ENCODE measurements around the gene CMTM1. TPM values are rescaled to one million over a fixed set of nuclear protein-coding genes. Genes with fewer than 3 reads are reported as not detected.

Gene CMTM1
- total RNA-seq, 1 donor from 2014 or later: 6.3 TPM

DNA sequence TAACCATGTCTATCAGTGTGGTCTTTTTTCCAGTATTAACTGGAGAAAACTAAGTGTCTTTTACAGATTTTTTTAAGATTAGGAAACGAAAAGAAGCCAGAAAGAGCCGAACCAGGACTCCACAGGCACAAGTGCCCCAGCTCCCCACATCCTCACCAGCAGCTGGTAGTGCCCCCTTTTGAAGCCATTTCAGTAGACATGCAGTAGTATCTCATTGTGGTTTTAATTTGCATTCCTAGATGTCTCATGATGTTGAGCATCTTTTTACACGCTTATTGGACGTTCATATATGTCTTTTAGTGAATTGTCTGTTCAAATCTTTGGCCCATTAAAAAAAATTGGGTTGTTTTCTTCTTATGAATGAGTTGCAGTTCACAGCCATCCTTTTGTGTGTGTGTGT, 33.5 kb downstream of the CMTM1 start:
- H3K27ac Mint-ChIP-seq (ENCODE audit: unreplicated experiment): no peak overlapping the region
- no peak for DNase-seq (ENCODE audit: low spot score)
- H3K9me3 Mint-ChIP-seq (ENCODE audit: low read depth): no peaks in the 10 kb centered on the region
- no peaks in the 10 kb centered on the region for H3K36me3 Mint-ChIP-seq (ENCODE audit: low read depth)
- H3K4me1 Mint-ChIP-seq (ENCODE audit: low read depth): peaks cover 7% of the 10 kb centered on the region
- H3K4me3 Mint-ChIP-seq (ENCODE audit: unreplicated experiment): no peak overlapping the region
- no peaks in the 10 kb centered on the region for H3K27me3 Mint-ChIP-seq (ENCODE audit: low read depth)
- TF ChIP-seq, protein P1, sequence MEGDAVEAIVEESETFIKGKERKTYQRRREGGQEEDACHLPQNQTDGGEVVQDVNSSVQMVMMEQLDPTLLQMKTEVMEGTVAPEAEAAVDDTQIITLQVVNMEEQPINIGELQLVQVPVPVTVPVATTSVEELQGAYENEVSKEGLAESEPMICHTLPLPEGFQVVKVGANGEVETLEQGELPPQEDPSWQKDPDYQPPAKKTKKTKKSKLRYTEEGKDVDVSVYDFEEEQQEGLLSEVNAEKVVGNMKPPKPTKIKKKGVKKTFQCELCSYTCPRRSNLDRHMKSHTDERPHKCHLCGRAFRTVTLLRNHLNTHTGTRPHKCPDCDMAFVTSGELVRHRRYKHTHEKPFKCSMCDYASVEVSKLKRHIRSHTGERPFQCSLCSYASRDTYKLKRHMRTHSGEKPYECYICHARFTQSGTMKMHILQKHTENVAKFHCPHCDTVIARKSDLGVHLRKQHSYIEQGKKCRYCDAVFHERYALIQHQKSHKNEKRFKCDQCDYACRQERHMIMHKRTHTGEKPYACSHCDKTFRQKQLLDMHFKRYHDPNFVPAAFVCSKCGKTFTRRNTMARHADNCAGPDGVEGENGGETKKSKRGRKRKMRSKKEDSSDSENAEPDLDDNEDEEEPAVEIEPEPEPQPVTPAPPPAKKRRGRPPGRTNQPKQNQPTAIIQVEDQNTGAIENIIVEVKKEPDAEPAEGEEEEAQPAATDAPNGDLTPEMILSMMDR (IDR thresholded peaks at IDR 0.05): no peak

DNA sequence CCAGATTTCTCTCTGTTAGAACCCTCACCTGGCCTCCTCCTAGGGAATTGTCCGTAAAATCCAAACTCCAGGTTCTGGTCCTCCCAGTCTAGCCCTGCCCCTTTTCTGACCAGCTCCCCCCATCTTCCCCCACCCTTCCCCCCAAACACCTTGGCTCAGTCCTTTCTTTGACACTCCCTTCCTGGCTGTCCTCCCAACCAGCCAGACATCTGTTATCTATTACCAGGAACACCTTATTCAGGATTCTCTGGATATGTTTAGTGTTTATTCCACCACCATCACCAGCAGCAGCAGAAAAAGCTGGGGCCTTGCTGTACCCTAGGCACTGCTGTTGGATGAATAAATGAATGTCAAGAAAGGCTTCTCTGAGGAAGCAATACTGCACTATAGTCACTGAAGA, 34.2 kb downstream of the CMTM1 start:
- no peaks in the 10 kb centered on the region for H3K27me3 Mint-ChIP-seq (ENCODE audit: low read depth)
- TF ChIP-seq, protein P1 (IDR thresholded peaks at IDR 0.05): no peak
- H3K36me3 Mint-ChIP-seq (ENCODE audit: low read depth): no peaks in the 10 kb centered on the region
- no peaks in the 10 kb centered on the region for H3K9me3 Mint-ChIP-seq (ENCODE audit: low read depth)
- peaks cover 7% of the 10 kb centered on the region for H3K4me1 Mint-ChIP-seq (ENCODE audit: low read depth)
- H3K4me3 Mint-ChIP-seq (ENCODE audit: unreplicated experiment): no peak overlapping the region
- DNase-seq (ENCODE audit: low spot score): no peak
- no peak overlapping the region for H3K27ac Mint-ChIP-seq (ENCODE audit: unreplicated experiment)

DNA sequence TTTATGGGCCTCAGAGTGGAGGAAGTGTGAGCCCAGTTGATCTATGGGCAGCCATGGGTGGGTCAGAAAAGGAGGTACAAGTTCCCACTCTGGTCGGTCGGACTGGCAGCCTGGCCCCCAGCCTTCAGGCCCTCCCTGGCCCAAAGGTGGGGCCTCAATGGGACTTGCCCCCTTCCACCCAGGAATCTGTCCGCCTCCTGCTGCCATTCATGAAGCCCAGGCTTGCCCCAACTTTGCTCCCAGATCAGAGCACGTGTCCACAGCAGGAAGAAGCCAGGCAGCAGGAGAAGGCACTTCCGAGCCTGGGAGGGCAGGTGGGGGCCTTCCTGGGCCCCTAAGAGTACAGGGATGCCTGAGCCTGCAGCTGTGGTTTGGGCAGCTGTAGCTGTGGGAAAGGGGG, 35.2 kb downstream of the CMTM1 start:
- Mint-ChIP-seq H3K27me3 (ENCODE audit: low read depth) (no peaks in the 10 kb centered on the region), H3K36me3 (ENCODE audit: low read depth) (no peaks in the 10 kb centered on the region), H3K27ac (ENCODE audit: unreplicated experiment) (no peak overlapping the region), H3K4me1 (ENCODE audit: low read depth) (peaks cover 13% of the 10 kb centered on the region), H3K4me3 (ENCODE audit: unreplicated experiment) (no peak overlapping the region), H3K9me3 (ENCODE audit: low read depth) (no peaks in the 10 kb centered on the region)
- no peak for DNase-seq (ENCODE audit: low spot score)
- TF ChIP-seq, protein P1 (IDR thresholded peaks at IDR 0.05): no peak

DNA sequence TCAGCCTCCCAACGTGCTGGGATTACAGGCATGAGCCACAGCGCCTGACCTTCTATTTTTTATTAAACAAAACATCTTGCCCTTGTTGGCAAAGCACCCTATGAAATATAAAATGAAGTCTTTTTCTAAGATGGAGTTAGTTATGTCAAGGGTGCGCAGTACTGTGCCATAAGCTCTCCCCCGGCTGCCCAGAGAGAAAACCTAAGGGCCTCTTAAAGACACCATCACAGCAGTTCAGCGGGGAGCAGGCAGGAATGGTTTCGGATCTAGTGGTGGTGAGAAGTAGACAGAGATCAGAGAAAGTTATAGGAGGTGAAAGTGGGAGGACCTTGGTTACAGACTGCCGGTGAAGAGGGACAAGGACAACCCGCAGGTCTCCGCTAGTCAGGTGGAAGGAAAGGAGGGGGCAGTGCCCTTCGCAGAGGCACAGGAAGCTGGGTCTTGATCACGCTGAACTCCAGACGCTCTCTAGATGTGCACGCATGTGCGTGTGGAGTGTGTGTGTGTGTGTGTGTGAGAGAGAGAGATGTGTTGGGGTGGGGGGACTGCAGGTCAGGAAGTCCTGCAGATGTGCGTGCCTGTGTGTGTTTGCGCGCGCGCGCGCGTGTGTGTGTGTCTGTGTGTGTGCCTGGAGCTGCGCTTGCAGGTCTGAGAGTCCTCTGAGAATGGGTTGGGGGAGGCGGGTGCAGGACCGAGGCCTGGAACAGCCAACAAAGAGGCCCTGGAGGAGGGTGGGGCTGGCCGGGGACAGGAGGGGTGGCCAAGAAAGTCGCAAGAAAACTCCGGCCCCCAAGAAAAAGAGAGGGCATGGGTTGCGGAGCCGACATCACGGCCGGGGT, 37.5 kb downstream of the CMTM1 start:
- Mint-ChIP-seq H3K36me3 (ENCODE audit: low read depth) (no peaks in the 10 kb centered on the region), H3K27me3 (ENCODE audit: low read depth) (no peaks in the 10 kb centered on the region), H3K27ac (ENCODE audit: unreplicated experiment) (peak overlapping the region; percentile 97), H3K9me3 (ENCODE audit: low read depth) (no peaks in the 10 kb centered on the region), H3K4me3 (ENCODE audit: unreplicated experiment) (peak overlapping the region; percentile 96), H3K4me1 (ENCODE audit: low read depth) (peaks cover 34% of the 10 kb centered on the region)
- TF ChIP-seq, protein P1 (IDR thresholded peaks at IDR 0.05): no peak
- no peak for DNase-seq (ENCODE audit: low spot score)

DNA sequence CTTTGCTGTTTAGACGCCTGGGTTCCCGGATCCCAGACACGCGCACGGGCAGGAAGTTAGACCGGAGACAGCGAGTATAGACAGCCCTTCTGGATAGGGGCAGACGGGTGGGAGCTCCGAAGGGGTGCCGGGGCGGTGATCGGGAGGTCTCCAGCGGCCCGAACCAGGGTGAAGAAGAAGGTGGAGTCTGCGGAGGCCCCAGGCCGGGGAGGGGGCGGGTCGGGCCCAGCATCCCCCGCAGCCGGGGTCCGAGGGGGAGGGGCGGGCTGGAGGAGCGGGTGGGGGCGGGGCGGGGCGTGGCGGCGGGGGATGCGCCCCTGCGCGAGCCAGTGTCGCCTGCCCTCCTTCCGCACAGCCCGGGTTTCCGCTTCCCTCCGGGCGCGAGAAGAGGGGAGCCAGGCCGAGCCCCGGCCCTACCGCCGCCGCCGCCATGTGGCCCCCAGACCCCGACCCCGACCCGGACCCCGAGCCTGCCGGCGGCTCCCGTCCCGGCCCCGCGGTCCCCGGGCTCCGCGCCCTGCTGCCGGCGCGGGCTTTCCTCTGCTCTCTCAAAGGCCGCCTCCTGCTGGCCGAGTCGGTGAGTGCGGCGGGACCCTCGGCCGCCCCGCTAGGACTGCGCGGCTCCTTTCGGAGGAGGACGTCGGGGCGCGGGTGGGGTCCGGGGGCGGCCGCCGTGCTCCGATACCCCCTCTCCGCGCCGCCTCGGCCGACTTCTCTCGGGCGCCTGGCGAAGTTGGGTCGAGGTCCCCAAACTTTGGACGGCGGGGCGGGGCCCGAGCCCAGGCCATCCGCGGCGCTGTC, 38.3 kb downstream of the CMTM1 start, which contains the start of gene CMTM3:
CMTM3 (plus strand) TSS at position 329 of the 801 bp plus-strand sequence; CDS start at position 431, 102 bp downstream.
- H3K9me3 Mint-ChIP-seq (ENCODE audit: low read depth): no peaks in the 10 kb centered on the region
- peak within 1 kb of the TSS; percentile 96 for H3K4me3 Mint-ChIP-seq (ENCODE audit: unreplicated experiment)
- DNase-seq (ENCODE audit: low spot score): no peak
- H3K27me3 Mint-ChIP-seq (ENCODE audit: low read depth): no peaks in the 10 kb centered on the region
- H3K4me1 Mint-ChIP-seq (ENCODE audit: low read depth): peaks cover 37% of the 10 kb centered on the region
- H3K27ac Mint-ChIP-seq (ENCODE audit: unreplicated experiment): peak within 1 kb of the TSS; percentile 97
- peaks cover under 1% of the 10 kb centered on the region for H3K36me3 Mint-ChIP-seq (ENCODE audit: low read depth)
- TF ChIP-seq, protein P1 (IDR thresholded peaks at IDR 0.05): peak; percentile 95
